CD14-positive monocyte (primary cell): ENCODE measurements around the gene SLPI. TPM values are rescaled to one million over a fixed set of nuclear protein-coding genes. Genes with fewer than 3 reads are reported as not detected.

Source experiments
- DNase-seq, 3 donors: peaks; one replicate each; pipeline ENCODE4 v3.0.0-alpha.2; 2011 to 2022
- H2AFZ ChIP-seq: 2 replicates; pipeline ENCODE4 v1.6.0; 2012; ENCODE audit warnings: mild to moderate bottlenecking, low read depth, low read length, inconsistent platforms; ENCODE audit not compliant: insufficient read depth, poor library complexity, severe bottlenecking
- H3K27ac ChIP-seq, 2 donors: 1 replicate in 1 of 2; 2 replicates in 1 of 2; pipeline ENCODE4 v1.5.1; 2012 to 2013; ENCODE audit warnings: low read length in 2 of 2, control low read depth in 1 of 2, inconsistent platforms in 1 of 2, low read depth in 1 of 2, mild to moderate bottlenecking in 1 of 2
- H3K27me3 ChIP-seq, 2 donors: one replicate each; pipeline versions ENCODE4 v1.6.0 to v1.6.1; 2011 to 2013; ENCODE audit warnings: low read length in 2 of 2; ENCODE audit not compliant: control insufficient read depth in 2 of 2, insufficient read depth in 2 of 2
- H3K36me3 ChIP-seq, 2 donors: replicated peaks in 1 of 2; 1 replicate in 1 of 2; 2 replicates in 1 of 2; pipeline versions ENCODE4 v1.5.1 to v1.6.1; 2012 to 2013; ENCODE audit warnings: low read length in 2 of 2, control low read depth in 1 of 2, inconsistent platforms in 1 of 2, mild to moderate bottlenecking in 1 of 2; ENCODE audit not compliant: insufficient read depth in 2 of 2, control insufficient read depth in 1 of 2
- H3K4me1 ChIP-seq, 2 donors: 1 replicate in 1 of 2; 2 replicates in 1 of 2; pipeline versions ENCODE4 v1.5.1 to v1.6.1; 2012 to 2013; ENCODE audit warnings: low read length in 2 of 2, control low read depth in 1 of 2, inconsistent platforms in 1 of 2, mild to moderate bottlenecking in 1 of 2, moderate library complexity in 1 of 2; ENCODE audit not compliant: insufficient read depth in 2 of 2, control insufficient read depth in 1 of 2
- H3K4me2 ChIP-seq: replicated peaks from 2 replicates; pipeline ENCODE3; 2012; ENCODE audit warnings: low read length, moderate library complexity, mild to moderate bottlenecking; ENCODE audit not compliant: poor library complexity, severe bottlenecking; ENCODE audit errors: extremely low read depth
- H3K4me3 ChIP-seq, 3 experiments: fragments of 200-600 bp in 1 of 3; sonication (generic) in 1 of 3; replicated peaks in 1 of 3; 1 replicate in 2 of 3; 2 replicates in 1 of 3; pipeline ENCODE4 v1.5.1; 2011 to 2013; ENCODE audit warnings: low read length in 3 of 3, mild to moderate bottlenecking in 3 of 3, control low read depth in 2 of 3, low read depth in 2 of 3, inconsistent platforms in 1 of 3, moderate library complexity in 1 of 3
- H3K79me2 ChIP-seq: 2 replicates; pipeline ENCODE4 v1.6.0; 2012; ENCODE audit warnings: mild to moderate bottlenecking, control low read depth, inconsistent platforms, low read length, moderate library complexity; ENCODE audit not compliant: insufficient read depth
- H3K9ac ChIP-seq: 2 replicates; pipeline ENCODE4 v1.6.0; 2017; ENCODE audit warnings: low read length, mild to moderate bottlenecking; ENCODE audit not compliant: insufficient read depth, poor library complexity, severe bottlenecking
- H3K9me3 ChIP-seq, 2 donors: replicated peaks in 1 of 2; 1 replicate in 1 of 2; 2 replicates in 1 of 2; pipeline versions ENCODE4 v1.5.1 to v1.6.1; 2012 to 2013; ENCODE audit warnings: low read length in 2 of 2, control low read depth in 1 of 2; ENCODE audit not compliant: control insufficient read depth in 1 of 2, insufficient read depth in 1 of 2
- H4K20me1 ChIP-seq: 2 replicates; pipeline ENCODE4 v1.6.0; 2012; ENCODE audit warnings: mild to moderate bottlenecking, low read length, control low read depth, moderate library complexity; ENCODE audit not compliant: insufficient read depth
- H3K27ac Mint-ChIP-seq, 7 donors: one replicate each; pipeline ENCODE4 v1.8.0; 2020; ENCODE audit warnings: mild to moderate bottlenecking in 7 of 7, mixed read lengths in 7 of 7, moderate library complexity in 6 of 7, inconsistent platforms in 2 of 7
- H3K27me3 Mint-ChIP-seq, 3 donors: one replicate each; pipeline ENCODE4 v1.8.0; 2021 to 2022; ENCODE audit warnings: low read depth in 3 of 3, mild to moderate bottlenecking in 3 of 3, mixed read lengths in 3 of 3, moderate library complexity in 3 of 3, inconsistent platforms in 1 of 3
- H3K36me3 Mint-ChIP-seq, 2 donors: one replicate each; pipeline ENCODE4 v1.8.0; 2020; ENCODE audit warnings: mixed read lengths in 2 of 2, inconsistent platforms in 1 of 2, mild to moderate bottlenecking in 1 of 2
- H3K4me1 Mint-ChIP-seq: one replicate; pipeline ENCODE4 v1.8.0; 2020; ENCODE audit warnings: mild to moderate bottlenecking, mixed read lengths
- H3K4me3 Mint-ChIP-seq, 2 donors: one replicate each; pipeline ENCODE4 v1.8.0; 2020; ENCODE audit warnings: mild to moderate bottlenecking in 2 of 2, mixed read lengths in 2 of 2, moderate library complexity in 1 of 2
- H3K9me3 Mint-ChIP-seq, 7 donors: one replicate each; pipeline ENCODE4 v1.8.0; 2020 to 2022; ENCODE audit warnings: mixed read lengths in 7 of 7, mild to moderate bottlenecking in 6 of 7, moderate library complexity in 6 of 7, inconsistent platforms in 2 of 7
- CTCF ChIP-seq: fragments of 200-600 bp; IDR thresholded peaks from one replicate; pipeline ENCODE4 v1.8.0; 2022; ENCODE audit warnings: antibody characterized with exemption, mild to moderate bottlenecking
- WGBS: methylation state at CpG from one replicate; pipeline ENCODE4 v1.1.5; 2013; ENCODE audit warnings: missing lambda C conversion rate; ENCODE audit not compliant: insufficient coverage; 5-methylcytosine and 5-hydroxymethylcytosine counted together
- intact Hi-C, 2 donors: fragments of 100-400 bp; cut with micrococcal nuclease; formaldehyde crosslinking; loops; one replicate each; pipeline versions ENCODE4 v1.15.0 to v1.15.1; 2023
- polyA plus RNA-seq, 3 donors: library from polyadenylated mRNA; depleted of rRNA in 1 of 3; unstranded in 2 of 3; stranded (reverse) in 1 of 3; fragments of 300-500 nt in 2 of 3; fragments of >200 nt in 1 of 3; fragmentation: Illumina TruSeq in 2 of 3; gene quantifications; 1 replicate in 2 of 3; 2 replicates in 1 of 3; pipeline ENCODE4 v1.2.3, GENCODE V29; 2012 to 2021

The SLPI gene
- polyA plus RNA-seq, 3 donors, result 0.47 to 1.2 (median 0.71) TPM

- Histone ChIP-seq H3K27ac (no peak overlapping the region), H3K4me3 (no peak overlapping the region), H3K4me1 (no peaks in the 10 kb centered on the region), H4K20me1 (no peaks in the 10 kb centered on the region), H3K4me2 (no peak overlapping the region), H3K9me3 (no peaks in the 10 kb centered on the region), H3K36me3 (no peaks in the 10 kb centered on the region), H3K9ac (no peak overlapping the region), H3K79me2 (no peaks in the 10 kb centered on the region), H3K27me3 (peaks cover 4 to 16% of the 10 kb centered on the region in 2 donors), H2AFZ (no peak overlapping the region)
- 90% methylated on average over 2 of the region's 4 CpGs for WGBS
- Mint-ChIP-seq H3K27ac (no peak overlapping the region), H3K4me3 (no peak overlapping the region), H3K4me1 (no peaks in the 10 kb centered on the region), H3K9me3 (peaks cover 0 to 2% (median 0%) of the 10 kb centered on the region in 7 donors), H3K27me3 (peaks cover 4 to 26% (median 17%) of the 10 kb centered on the region in 3 donors), H3K36me3 (no peaks in the 10 kb centered on the region)
- intact Hi-C loops, result no loop called here
- no peak for TF ChIP-seq CTCF
- DNase-seq, result no peak
Observed at GRCh38 chr20:45269754-45270270, 15.4 kb upstream of the SLPI start.

- Mint-ChIP-seq H3K27me3 (peaks cover 4 to 22% (median 17%) of the 10 kb centered on the region in 3 donors), H3K4me3 (no peak overlapping the region), H3K9me3 (peaks cover 0 to 2% (median 0%) of the 10 kb centered on the region in 7 donors), H3K27ac (no peak overlapping the region), H3K36me3 (no peaks in the 10 kb centered on the region), H3K4me1 (no peaks in the 10 kb centered on the region)
- Histone ChIP-seq H3K9me3 (no peaks in the 10 kb centered on the region), H3K4me2 (no peak overlapping the region), H3K36me3 (no peaks in the 10 kb centered on the region), H3K4me3 (no peak overlapping the region), H3K4me1 (no peaks in the 10 kb centered on the region), H3K79me2 (no peaks in the 10 kb centered on the region), H2AFZ (no peak overlapping the region), H3K27ac (no peak overlapping the region), H4K20me1 (no peaks in the 10 kb centered on the region), H3K27me3 (peaks cover 4 to 16% of the 10 kb centered on the region in 2 donors), H3K9ac (no peak overlapping the region)
- no CpG with 5 or more reads among the region's 3 CpGs for WGBS
- intact Hi-C loops, result no loop called here
- no peak for TF ChIP-seq CTCF
- no peak for DNase-seq
Observed at GRCh38 chr20:45269056-45269455, 14.7 kb upstream of the SLPI start.
